ENCODE data around the gene TXNL4B.

- TF ChIP-seq POLR2AphosphoS5 (IDR thresholded peaks at IDR 0.05) (no peak), CTCF (IDR thresholded peaks at IDR 0.05) (no peak)
These were observed 24.5 kb downstream of the TXNL4B start for GRCh38 chr16:72068930-72069329.
